Skin epidermis (tissue), 12 donors: ENCODE measurements around the gene HIP1.
"Not testable (repeated sequence)": the region's sequence is repeated elsewhere in the genome, so short reads cannot be mapped to it uniquely, and the experiment has no call there.

Experiments
- H3K27ac ChIP-seq, 21 experiments: fragments of 200-600 bp; sonication (generic) in 11 of 21; one replicate each; pipeline ENCODE4 v1.5.0; 2020; ENCODE audit warnings: mild to moderate bottlenecking in 3 of 21, inconsistent platforms in 2 of 21, moderate library complexity in 2 of 21
- H3K4me3 ChIP-seq, 7 experiments: fragments of 200-600 bp; sonication (generic) in 2 of 7; one replicate each; pipeline ENCODE4 v1.5.0; 2020; ENCODE audit warnings: inconsistent platforms in 2 of 7, mild to moderate bottlenecking in 2 of 7, moderate library complexity in 1 of 7

The HIP1 gene

GRCh38 chr7:75740846-75741497 is 2.2 kb upstream of the HIP1 start:
- Histone ChIP-seq H3K27ac (peak overlapping the region in 3 of 21 experiments; percentile 4 to 49 (median 14)), H3K4me3 (no peak overlapping the region)

GRCh38 chr7:75739796-75740672 is 1.3 kb upstream of the HIP1 start:
- H3K27ac ChIP-seq: peak overlapping the region in 19 of 21 experiments; percentile 49 to 90 (median 77)
- peak overlapping the region; percentile 86 to 97 (median 93) for H3K4me3 ChIP-seq

- peak overlapping the region in 20 of 21 experiments; percentile 63 to 90 (median 82) for H3K27ac ChIP-seq
- H3K4me3 ChIP-seq: peak overlapping the region; percentile 86 to 97 (median 93)
These were observed 444 bp upstream of the HIP1 start for GRCh38 chr7:75738975-75739795.

- H3K27ac ChIP-seq: peak overlapping the region in 20 of 21 experiments; percentile 44 to 90 (median 82)
- H3K4me3 ChIP-seq: peak overlapping the region; percentile 86 to 97 (median 93)
These were observed 711 bp downstream of the HIP1 start for GRCh38 chr7:75737856-75738603.

- Histone ChIP-seq H3K4me3 (no peak overlapping the region), H3K27ac (no peak overlapping the region)
These were observed 3.0 kb downstream of the HIP1 start for GRCh38 chr7:75735581-75736350.

- no peak overlapping the region for H3K4me3 ChIP-seq
- H3K27ac ChIP-seq: no peak overlapping the region
These were observed 3.9 kb downstream of the HIP1 start for GRCh38 chr7:75734586-75735458.

- Histone ChIP-seq H3K27ac (peak overlapping the region in 4 of 21 experiments; percentile 1 to 49 (median 14)), H3K4me3 (no peak overlapping the region)
These were observed 5.7 kb downstream of the HIP1 start for GRCh38 chr7:75732764-75733630.

- Histone ChIP-seq H3K27ac (peak overlapping the region in 2 of 21 experiments; percentile 1 to 24), H3K4me3 (no peak overlapping the region)
These were observed 6.7 kb downstream of the HIP1 start for GRCh38 chr7:75732016-75732521.

GRCh38 chr7:75729851-75730274 is 8.9 kb downstream of the HIP1 start:
- peak overlapping the region in 4 of 21 experiments; percentile 3 to 92 (median 44) for H3K27ac ChIP-seq
- H3K4me3 ChIP-seq: no peak overlapping the region

- Histone ChIP-seq H3K27ac (peak overlapping the region in 19 of 21 experiments; percentile 17 to 92 (median 60)), H3K4me3 (no peak overlapping the region)
These were observed 10.7 kb downstream of the HIP1 start for GRCh38 chr7:75727881-75728593.

- H3K27ac ChIP-seq: peak overlapping the region in 15 of 21 experiments; percentile 18 to 92 (median 59)
- H3K4me3 ChIP-seq: not testable (repeated sequence)
These were observed 11.4 kb downstream of the HIP1 start for GRCh38 chr7:75727351-75727750.

GRCh38 chr7:75725306-75725705 is 13.4 kb downstream of the HIP1 start:
- H3K4me3 ChIP-seq: no peak overlapping the region
- H3K27ac ChIP-seq: no peak overlapping the region

GRCh38 chr7:75723444-75723843 is 15.3 kb downstream of the HIP1 start:
- Histone ChIP-seq H3K4me3 (no peak overlapping the region), H3K27ac (no peak overlapping the region)

- Histone ChIP-seq H3K27ac (no peak overlapping the region), H3K4me3 (no peak overlapping the region)
These were observed 16.4 kb downstream of the HIP1 start for GRCh38 chr7:75722373-75722772.

GRCh38 chr7:75721922-75722321 is 16.8 kb downstream of the HIP1 start:
- H3K27ac ChIP-seq, H3K4me3 ChIP-seq: not testable (repeated sequence)

- no peak overlapping the region for H3K27ac ChIP-seq
These were observed 17.3 kb downstream of the HIP1 start for GRCh38 chr7:75721426-75721825.

More at GRCh38 chr7:75721426-75721825, 17.3 kb downstream of the HIP1 start:
- H3K4me3 ChIP-seq: no peak overlapping the region
